K562 (cell line): ENCODE results near the gene CLCN1. TPM values are rescaled to one million over a fixed set of nuclear protein-coding genes. Genes with fewer than 3 reads are reported as not detected.

Experiments
- ATAC-seq: fragments of 200-7000 bp; cut with Tn5 transposase; 3 replicates; pipeline ENCODE4 v1.9.1; 2020; ENCODE audit warnings: moderate library complexity
- BruUV-seq: library from RNA; stranded (reverse); fragments of 400-500 nt; replicated peaks from 2 replicates; lab custom pipeline; 2021; lab: Mats Ljungman, UMichigan
- CTCF ChIA-PET: fragments of 300-600 bp; formaldehyde crosslinking; extraction: SDS; loops from one replicate; lab custom pipeline; 2021; ENCODE audit warnings: low intra/inter-chr PET ratio; lab: Yijun Ruan, JAX
- POLR2A ChIA-PET: fragments of 300-600, 350-650 bp; sonication (Branson Sonifier 250); formaldehyde crosslinking; extraction: SDS; loops from one replicate; lab custom pipeline; 2021; ENCODE audit warnings: antibody characterized with exemption, inconsistent platforms; lab: Yijun Ruan, JAX
- DNase-seq, 4 experiments: peaks; one replicate each; pipeline versions ENCODE4 v3.0.0 to v3.0.0-alpha.2; 2011 to 2018; ENCODE audit warnings: low spot score in 3 of 4, mixed read lengths in 3 of 4; ENCODE audit errors: extremely low read depth in 1 of 4
- FAIRE-seq: peaks from 2 replicates; lab custom pipeline; 2011; peaks lifted over from hg19 to GRCh38; lab: Jason Lieb, UNC
- H2AFZ ChIP-seq: 2 replicates; pipeline ENCODE4 v1.6.0; 2011; ENCODE audit warnings: low read depth, low read length, control low read depth, inconsistent platforms
- H3K27ac ChIP-seq: fragments of 200-600 bp; 3 replicates; pipeline ENCODE4 v1.8.0; 2011; ENCODE audit warnings: low read depth, mild to moderate bottlenecking, control low read depth, inconsistent platforms, low read length, moderate library complexity, mixed read lengths; ENCODE audit errors: extremely low read depth
- H3K27me3 ChIP-seq, 2 experiments: fragments of 300-600 bp in 1 of 2; 2 replicates in 1 of 2; 3 replicates in 1 of 2; pipeline versions ENCODE4 v1.6.0 to v1.8.0; 2011; ENCODE audit warnings: inconsistent platforms in 2 of 2, low read length in 2 of 2, mild to moderate bottlenecking in 1 of 2, mixed read lengths in 1 of 2, moderate library complexity in 1 of 2; ENCODE audit not compliant: control insufficient read depth in 2 of 2, insufficient read depth in 2 of 2
- H3K36me3 ChIP-seq: fragments of 300-600 bp; 3 replicates; pipeline ENCODE4 v1.8.0; 2011; ENCODE audit warnings: mild to moderate bottlenecking, low read length, inconsistent platforms; ENCODE audit not compliant: control insufficient read depth, insufficient read depth
- H3K4me1 ChIP-seq, 2 experiments: fragments of 200-600 bp in 1 of 2; replicated peaks in 1 of 2; 2 replicates in 1 of 2; 3 replicates in 1 of 2; pipeline versions ENCODE4 v1.5.1 to v1.8.0; 2011; ENCODE audit warnings: inconsistent platforms in 2 of 2, low read length in 2 of 2, mild to moderate bottlenecking in 1 of 2, mixed read lengths in 1 of 2, moderate library complexity in 1 of 2; ENCODE audit not compliant: control insufficient read depth in 2 of 2, insufficient read depth in 2 of 2
- H3K4me2 ChIP-seq: 2 replicates; pipeline ENCODE4 v1.6.1; 2011; ENCODE audit warnings: low read length, control low read depth, inconsistent platforms, mixed read lengths; ENCODE audit not compliant: insufficient read depth
- H3K4me3 ChIP-seq: fragments of 200-600 bp; sonication (generic), shearing (Covaris generic); 2 replicates; pipeline ENCODE4 v1.5.1; 2016; ENCODE audit warnings: control low read depth, inconsistent platforms
- H3K79me2 ChIP-seq: fragments of 200-600 bp; 3 replicates; pipeline ENCODE4 v1.8.0; 2011; ENCODE audit warnings: low read length, inconsistent platforms; ENCODE audit not compliant: control insufficient read depth, insufficient read depth
- H3K9ac ChIP-seq, 2 experiments: 2 replicates each; pipeline versions ENCODE4 v1.6.0 to v1.6.1; 2011; ENCODE audit warnings: low read depth in 2 of 2, low read length in 2 of 2, control low read depth in 1 of 2, inconsistent platforms in 1 of 2, mild to moderate bottlenecking in 1 of 2, mixed read lengths in 1 of 2; ENCODE audit not compliant: insufficient read depth in 1 of 2
- H3K9me1 ChIP-seq: one replicate; pipeline ENCODE4 v1.6.0; 2011; ENCODE audit warnings: inconsistent platforms, mild to moderate bottlenecking, low read length, moderate library complexity; ENCODE audit not compliant: control insufficient read depth, insufficient read depth
- H3K9me3 ChIP-seq: replicated peaks from 2 replicates; pipeline ENCODE4 v1.5.1; 2011; ENCODE audit warnings: low read depth, low read length, inconsistent platforms; ENCODE audit not compliant: control insufficient read depth, insufficient read depth
- H4K20me1 ChIP-seq: replicated peaks from 2 replicates; pipeline ENCODE4 v1.6.1; 2011; ENCODE audit warnings: low read length, inconsistent platforms, mixed read lengths; ENCODE audit not compliant: control insufficient read depth, insufficient read depth
- BRD9 ChIP-seq: fragments of 450-650 bp; IDR thresholded peaks from 2 replicates; pipeline ENCODE4 v1.6.1; 2018; ENCODE audit warnings: low read depth; ENCODE audit not compliant: partially characterized antibody
- CAMTA2 ChIP-seq: fragments of 250-450 bp; sonication (Bioruptor Pico); conservative IDR thresholded peaks from 2 replicates; pipeline ENCODE4 v1.5.1; 2022
- DIDO1 ChIP-seq: fragments of 450-650 bp; IDR thresholded peaks from 2 replicates; pipeline ENCODE4 v1.6.1; 2016; ENCODE audit warnings: low read depth, missing biosample characterization, missing genetic modification characterization
- IRF2 ChIP-seq: sonication (generic); formaldehyde crosslinking; IDR thresholded peaks from 2 replicates; pipeline ENCODE4 v1.8.1; 2022; ENCODE audit warnings: mild to moderate bottlenecking, missing genetic modification reagents
- MITF ChIP-seq: IDR thresholded peaks from 2 replicates; pipeline ENCODE4 v1.6.1; 2014; ENCODE audit warnings: antibody characterized with exemption
- POLR2B ChIP-seq: fragments of 450-650 bp; IDR thresholded peaks from 2 replicates; pipeline ENCODE4 v1.6.1; 2018; ENCODE audit warnings: low read depth; ENCODE audit not compliant: partially characterized antibody
- RBM15 ChIP-seq: fragments of 200-400 bp; formaldehyde crosslinking; IDR thresholded peaks from 2 replicates; pipeline ENCODE4 v1.6.1; 2018; ENCODE audit warnings: mild to moderate bottlenecking, low read length, moderate library complexity; ENCODE audit not compliant: insufficient read depth
- ZBTB7A ChIP-seq: IDR thresholded peaks from 2 replicates; pipeline ENCODE4 v1.6.1; 2011; ENCODE audit warnings: low read depth, mild to moderate bottlenecking, low read length, moderate library complexity, borderline replicate concordance; ENCODE audit not compliant: control insufficient read depth
- ZC3H4 ChIP-seq: sonication (generic); formaldehyde crosslinking; IDR thresholded peaks from 2 replicates; pipeline ENCODE4 v1.9.0; 2021; ENCODE audit warnings: missing genetic modification reagents, borderline replicate concordance
- ZNF668 ChIP-seq: fragments of 250-450 bp; sonication (Bioruptor Pico); IDR thresholded peaks from 2 replicates; pipeline ENCODE4 v1.8.0; 2022; ENCODE audit warnings: mild to moderate bottlenecking, inconsistent platforms
- WGBS: fragments of 100-300 bp; shearing (Covaris generic); methylation state at CpG from one replicate; pipeline ENCODE4 v1.1.6; 2016; ENCODE audit warnings: low coverage, mixed read lengths; ENCODE audit not compliant: insufficient coverage; ENCODE audit errors: missing lambda C conversion rate; 5-methylcytosine and 5-hydroxymethylcytosine counted together
- in situ Hi-C: fragments of 300-500 bp; cut with MboI; formaldehyde crosslinking; loops from 4 replicates; pipeline ENCODE4 v1.15.0; 2018; ENCODE audit warnings: inconsistent platforms, mixed read lengths
- intact Hi-C: fragments of 100-400 bp; cut with micrococcal nuclease; formaldehyde crosslinking; loops from 2 replicates; pipeline ENCODE4 v1.14.2; 2022
- polyA plus RNA-seq, 8 experiments: library from polyadenylated mRNA; depleted of rRNA in 4 of 8; stranded (reverse) in 5 of 8; unstranded in 3 of 8; fragments of >200 nt; fragmentation: Nextera tagmentation in 2 of 8; fragmentation: Illumina TruSeq in 1 of 8; extraction: Ambion mirVana in 2 of 8; extraction: Trizol in 1 of 8; gene quantifications; 2 replicates each; pipeline versions ENCODE4 v1.2.1 to v1.2.3, GENCODE V29; 2011 to 2014; ENCODE audit warnings: inconsistent platforms in 1 of 8, missing spikeins in 1 of 8
- total RNA-seq, 7 experiments: library from RNA; depleted of rRNA in 6 of 7; stranded (reverse); fragments of >200 nt in 6 of 7; fragmentation: Illumina TruSeq in 2 of 7; extraction: Trizol in 2 of 7; gene quantifications; 2 replicates each; pipeline versions ENCODE4 v1.2.1 to v1.2.3, GENCODE V29; 2011 to 2021; ENCODE audit warnings: low replicate concordance in 1 of 7
- TF ChIP-seq, protein P1 (sequence below): fragments of 450-650 bp; IDR thresholded peaks from 2 replicates; pipeline ENCODE4 v1.7.0; 2016; ENCODE audit warnings: borderline replicate concordance

The CLCN1 gene
- total and polyA plus RNA-seq, 9 of the 15 experiments (the other 6 are each of a cell fraction or from before 2014, with no cell fraction given): 0.01 to 0.11 (median 0.04) TPM; not detected in 4

DNA sequence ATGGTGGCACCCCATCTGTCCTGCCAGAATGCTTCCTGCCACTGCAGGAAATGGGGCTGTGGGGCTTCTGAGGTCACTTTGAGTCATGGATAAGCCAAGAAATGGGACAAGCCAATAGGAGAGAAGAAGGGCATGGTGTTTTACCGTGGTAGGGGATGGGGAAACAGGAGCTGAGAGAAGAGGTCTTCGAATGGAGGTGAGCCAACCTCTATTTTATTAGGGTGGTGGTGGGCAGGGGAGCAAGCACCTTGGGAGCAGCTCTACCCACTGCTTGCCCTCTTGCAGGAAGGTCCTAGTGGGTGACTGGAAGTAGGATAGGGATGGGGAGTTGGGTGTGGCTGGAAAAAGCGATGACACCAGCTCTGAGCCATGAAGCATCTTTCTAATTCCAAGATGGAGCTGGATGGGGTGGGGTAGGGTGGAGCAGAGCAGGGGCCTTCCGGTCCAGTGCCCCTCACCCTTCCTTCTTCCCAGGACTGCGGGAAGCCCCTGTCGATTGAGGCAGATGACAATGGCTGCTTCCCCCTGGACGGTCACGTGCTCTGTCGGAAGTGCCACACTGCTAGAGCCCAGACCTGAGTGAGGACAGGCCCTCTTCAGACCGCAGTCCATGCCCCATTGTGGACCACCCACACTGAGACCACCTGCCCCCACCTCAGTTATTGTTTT lies 74.3 kb downstream of the CLCN1 start:
- FAIRE-seq (no peak), ATAC-seq (no peak), DNase-seq (no peak)
- peaks cover 28% of the 10 kb centered on the region for H4K20me1 ChIP-seq
- H3K9me1 ChIP-seq: peaks cover 10% of the 10 kb centered on the region
- H3K4me2 ChIP-seq: no peak overlapping the region
- H3K4me1 ChIP-seq: peaks cover 0 to 28% of the 10 kb centered on the region in 2 experiments; a peak in 3 of 5 replicates
- H3K27me3 ChIP-seq: peaks cover 5 to 19% of the 10 kb centered on the region in 2 experiments; a peak in 4 of 5 replicates
- H2AFZ ChIP-seq: no peak overlapping the region
- 0 out of 4 replicates have a peak overlapping the region, but pooled peaks of 1 of the 2 experiments have one; percentile 42 for H3K9ac ChIP-seq
- intact Hi-C loops (no loop called here), in situ Hi-C loops (no loop called here)
- POLR2A ChIA-PET: interaction anchor here (0.7 to 9.7 kb wide), 6 partner anchors 9 to 54 kb away, joined by 3 to 131 read pairs (median 3); partner anchors contain the start of genes EPHA1 and ZYX
- peaks cover 58% of the 10 kb centered on the region; the same call in 2 of the 3 replicates for H3K36me3 ChIP-seq
- no peak overlapping the region for H3K4me3 ChIP-seq
- no peak overlapping the region for H3K27ac ChIP-seq
- no TSS peak for BruUV-seq
- CTCF ChIA-PET: no interaction called here
- H3K9me3 ChIP-seq: no peaks in the 10 kb centered on the region
- TF ChIP-seq ZBTB7A (peak; percentile 27; the same call in 1 of the 2 replicates), POLR2B (no peak)
- WGBS: 87% methylated on average over 10 of the region's 10 CpGs
- H3K79me2 ChIP-seq: no peaks in the 10 kb centered on the region; the same call in 2 of the 3 replicates

- peak overlapping the region in 1 of 2 experiments; percentile 45; a peak in 1 of 4 replicates for H3K9ac ChIP-seq
- H3K4me1 ChIP-seq: peaks cover 0 to 28% of the 10 kb centered on the region in 2 experiments; a peak in 3 of 5 replicates
- intact Hi-C loops: no loop called here
- H3K9me1 ChIP-seq: peaks cover 8% of the 10 kb centered on the region
- H3K27me3 ChIP-seq: peaks cover 5 to 26% of the 10 kb centered on the region in 2 experiments; a peak in 4 of 5 replicates
- in situ Hi-C loops: no loop called here
- BruUV-seq: TSS peak; percentile 13
- no peaks in the 10 kb centered on the region for H3K9me3 ChIP-seq
- H3K79me2 ChIP-seq: no peaks in the 10 kb centered on the region
- CTCF ChIA-PET: no interaction called here
- DNase-seq (no peak), FAIRE-seq (no peak), ATAC-seq (no peak)
- H3K4me2 ChIP-seq: no peak overlapping the region
- WGBS: 96% methylated on average over 9 of the region's 9 CpGs
- no peak overlapping the region for H3K4me3 ChIP-seq
- peaks cover 27% of the 10 kb centered on the region for H4K20me1 ChIP-seq
- no peak overlapping the region for H2AFZ ChIP-seq
- POLR2A ChIA-PET: interaction anchor here (0.7 to 9.7 kb wide), 6 partner anchors 8 to 54 kb away, joined by 3 to 131 read pairs (median 3); partner anchors contain the start of genes EPHA1 and ZYX
- H3K27ac ChIP-seq: no peak overlapping the region
- peaks cover 55% of the 10 kb centered on the region; the same call in 2 of the 3 replicates for H3K36me3 ChIP-seq
- TF ChIP-seq DIDO1 (tag) (no peak), ZC3H4 (CRISPR knock-in tag) (no peak), ZNF668 (CRISPR knock-in tag) (no peak), RBM15 (no peak), BRD9 (no peak), MITF (no peak), IRF2 (CRISPR knock-in tag) (no peak), CAMTA2 (CRISPR knock-in tag) (no peak)
- TF ChIP-seq, protein P1, sequence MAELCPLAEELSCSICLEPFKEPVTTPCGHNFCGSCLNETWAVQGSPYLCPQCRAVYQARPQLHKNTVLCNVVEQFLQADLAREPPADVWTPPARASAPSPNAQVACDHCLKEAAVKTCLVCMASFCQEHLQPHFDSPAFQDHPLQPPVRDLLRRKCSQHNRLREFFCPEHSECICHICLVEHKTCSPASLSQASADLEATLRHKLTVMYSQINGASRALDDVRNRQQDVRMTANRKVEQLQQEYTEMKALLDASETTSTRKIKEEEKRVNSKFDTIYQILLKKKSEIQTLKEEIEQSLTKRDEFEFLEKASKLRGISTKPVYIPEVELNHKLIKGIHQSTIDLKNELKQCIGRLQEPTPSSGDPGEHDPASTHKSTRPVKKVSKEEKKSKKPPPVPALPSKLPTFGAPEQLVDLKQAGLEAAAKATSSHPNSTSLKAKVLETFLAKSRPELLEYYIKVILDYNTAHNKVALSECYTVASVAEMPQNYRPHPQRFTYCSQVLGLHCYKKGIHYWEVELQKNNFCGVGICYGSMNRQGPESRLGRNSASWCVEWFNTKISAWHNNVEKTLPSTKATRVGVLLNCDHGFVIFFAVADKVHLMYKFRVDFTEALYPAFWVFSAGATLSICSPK: no peak
Measured at GRCh38 chr7:143390773-143391317, 74.9 kb downstream of the CLCN1 start.
